ENCODE measurements around the gene ZNF577. TPM values are rescaled to one million over a fixed set of nuclear protein-coding genes. Genes with fewer than 3 reads are reported as not detected.

Gene ZNF577
- total RNA-seq, 4 donors from 2014 or later, result 10.4 to 26.6 (median 12.5) TPM

DNA sequence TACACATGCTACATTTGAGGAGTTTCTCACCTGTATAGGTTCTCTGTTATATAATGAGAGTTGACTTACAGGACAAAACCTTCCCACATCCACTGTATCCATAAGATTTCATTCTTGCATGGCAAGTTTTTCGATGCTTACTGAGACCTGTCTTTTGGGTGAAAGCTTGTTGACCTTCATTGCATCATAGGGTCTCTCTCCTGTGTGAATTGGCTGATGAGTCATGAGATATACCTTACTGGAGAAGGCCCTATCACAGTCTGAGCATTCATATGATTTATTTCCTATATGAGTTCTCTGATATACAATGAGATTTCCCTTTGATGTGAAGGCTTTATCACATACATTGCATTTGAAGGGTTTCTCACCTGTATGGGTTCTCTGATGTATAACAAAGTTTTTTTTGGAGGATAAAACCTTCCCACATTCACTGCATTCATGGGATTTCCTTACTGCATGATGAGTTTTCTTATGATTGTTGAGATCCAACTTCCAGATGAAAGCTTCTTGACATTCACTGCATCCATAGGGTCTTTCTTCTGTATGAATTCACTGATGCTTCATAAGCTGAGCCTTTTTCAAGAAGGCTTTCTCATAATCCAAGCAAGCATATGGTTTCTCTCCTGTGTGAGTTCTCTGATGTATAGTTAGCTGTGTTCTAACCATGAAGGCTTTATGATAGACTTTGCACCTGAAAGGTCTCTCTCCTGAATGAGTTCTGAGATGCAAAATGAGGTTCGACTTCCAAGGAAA lies 25.7 kb downstream of the ZNF577 start:
- TF ChIP-seq, protein P1, sequence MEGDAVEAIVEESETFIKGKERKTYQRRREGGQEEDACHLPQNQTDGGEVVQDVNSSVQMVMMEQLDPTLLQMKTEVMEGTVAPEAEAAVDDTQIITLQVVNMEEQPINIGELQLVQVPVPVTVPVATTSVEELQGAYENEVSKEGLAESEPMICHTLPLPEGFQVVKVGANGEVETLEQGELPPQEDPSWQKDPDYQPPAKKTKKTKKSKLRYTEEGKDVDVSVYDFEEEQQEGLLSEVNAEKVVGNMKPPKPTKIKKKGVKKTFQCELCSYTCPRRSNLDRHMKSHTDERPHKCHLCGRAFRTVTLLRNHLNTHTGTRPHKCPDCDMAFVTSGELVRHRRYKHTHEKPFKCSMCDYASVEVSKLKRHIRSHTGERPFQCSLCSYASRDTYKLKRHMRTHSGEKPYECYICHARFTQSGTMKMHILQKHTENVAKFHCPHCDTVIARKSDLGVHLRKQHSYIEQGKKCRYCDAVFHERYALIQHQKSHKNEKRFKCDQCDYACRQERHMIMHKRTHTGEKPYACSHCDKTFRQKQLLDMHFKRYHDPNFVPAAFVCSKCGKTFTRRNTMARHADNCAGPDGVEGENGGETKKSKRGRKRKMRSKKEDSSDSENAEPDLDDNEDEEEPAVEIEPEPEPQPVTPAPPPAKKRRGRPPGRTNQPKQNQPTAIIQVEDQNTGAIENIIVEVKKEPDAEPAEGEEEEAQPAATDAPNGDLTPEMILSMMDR (IDR thresholded peaks at IDR 0.05), result no peak
- no peak for DNase-seq (ENCODE audit: low spot score)
- no peak for ATAC-seq (ENCODE audit: low FRiP score)

DNA sequence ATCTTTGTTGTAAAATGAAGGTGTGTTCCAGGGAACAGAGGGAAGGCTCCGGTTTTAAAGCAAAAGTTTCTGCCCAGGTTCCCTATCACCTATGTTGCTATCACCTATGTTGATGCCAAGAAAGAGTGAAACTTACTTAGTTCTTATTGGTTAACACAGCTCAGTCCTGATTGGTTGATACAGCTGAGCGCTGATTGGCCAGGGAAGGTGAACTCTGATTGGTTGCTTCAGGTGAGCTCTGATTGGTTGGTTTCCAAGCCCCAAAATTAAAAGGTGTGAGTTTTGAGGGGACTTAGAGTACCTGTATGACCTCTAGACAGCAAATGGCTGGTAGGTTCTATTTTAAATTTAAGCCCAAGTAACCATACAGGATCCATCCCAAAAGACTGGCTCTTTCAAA lies 50.6 kb downstream of the ZNF577 start:
- DNase-seq (ENCODE audit: low spot score) (no peak), ATAC-seq (ENCODE audit: low FRiP score) (no peak)
- TF ChIP-seq, protein P1 (IDR thresholded peaks at IDR 0.05), result no peak

DNA sequence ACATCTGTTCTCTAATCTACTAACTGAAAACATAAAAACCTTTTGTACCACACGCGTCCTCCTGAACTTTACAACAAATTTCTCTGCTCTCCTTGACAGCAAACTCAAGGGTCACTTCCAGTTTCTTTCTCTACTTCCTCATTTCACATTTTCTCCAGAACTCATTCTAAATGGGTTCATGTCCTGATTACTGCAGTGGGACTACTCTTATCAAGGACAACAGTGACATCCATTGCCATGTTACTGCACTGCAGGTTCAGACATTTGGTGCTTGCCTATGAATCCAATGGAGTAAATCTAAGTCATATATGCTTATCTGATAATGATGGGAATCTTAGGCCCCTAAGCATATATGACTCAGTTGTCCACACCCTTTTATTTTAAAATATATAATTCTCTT lies 57.5 kb downstream of the ZNF577 start:
- TF ChIP-seq, protein P1 (IDR thresholded peaks at IDR 0.05), result no peak
- ATAC-seq (ENCODE audit: low FRiP score) (no peak), DNase-seq (ENCODE audit: low spot score) (no peak)

DNA sequence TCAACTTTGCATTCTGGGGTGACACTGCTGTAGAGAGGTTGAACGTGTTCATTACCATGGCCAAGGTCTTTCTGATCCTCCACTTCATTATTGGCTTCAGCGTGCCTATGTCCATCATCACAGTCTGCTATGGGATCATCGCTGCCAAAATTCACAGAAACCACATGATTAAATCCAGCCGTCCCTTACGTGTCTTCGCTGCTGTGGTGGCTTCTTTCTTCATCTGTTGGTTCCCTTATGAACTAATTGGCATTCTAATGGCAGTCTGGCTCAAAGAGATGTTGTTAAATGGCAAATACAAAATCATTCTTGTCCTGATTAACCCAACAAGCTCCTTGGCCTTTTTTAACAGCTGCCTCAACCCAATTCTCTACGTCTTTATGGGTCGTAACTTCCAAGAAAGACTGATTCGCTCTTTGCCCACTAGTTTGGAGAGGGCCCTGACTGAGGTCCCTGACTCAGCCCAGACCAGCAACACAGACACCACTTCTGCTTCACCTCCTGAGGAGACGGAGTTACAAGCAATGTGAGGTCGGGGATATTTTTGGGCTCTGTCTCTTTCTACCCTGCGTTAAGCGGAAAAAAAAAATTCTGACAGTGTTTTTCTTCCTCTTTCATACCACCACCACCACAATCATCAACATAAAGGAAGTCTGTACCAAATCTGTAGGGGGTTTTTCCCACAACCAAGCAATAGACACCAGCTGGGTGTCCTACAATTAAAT lies 63.3 kb downstream of the ZNF577 start:
- TF ChIP-seq, protein P1 (IDR thresholded peaks at IDR 0.05), result no peak

DNA sequence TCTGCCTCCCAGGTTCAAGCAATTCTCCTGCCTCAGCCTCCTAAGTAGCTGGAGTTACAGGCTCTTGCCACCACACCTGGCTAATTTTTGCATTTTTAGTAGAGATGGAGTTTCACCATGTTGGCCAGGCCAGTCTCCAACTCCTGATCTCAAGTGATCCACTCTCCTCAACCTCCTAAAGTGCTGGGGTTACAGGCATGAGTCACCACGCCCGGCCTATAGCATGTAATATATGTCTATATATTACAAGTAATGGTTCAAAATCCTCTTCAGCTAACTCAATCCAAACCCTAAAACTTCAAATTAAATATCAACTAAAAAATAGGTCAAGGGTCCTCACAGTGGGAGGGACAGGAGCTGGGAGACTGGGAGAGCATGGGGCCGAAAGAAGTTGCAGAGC lies 64.8 kb downstream of the ZNF577 start:
- ATAC-seq (ENCODE audit: low FRiP score) (no peak), DNase-seq (ENCODE audit: low spot score) (no peak)
- TF ChIP-seq, protein P1 (IDR thresholded peaks at IDR 0.05), result no peak

More for the DNA sequence above, 63.3 kb downstream of the ZNF577 start:
- ATAC-seq (ENCODE audit: low FRiP score) (no peak), DNase-seq (ENCODE audit: low spot score) (no peak)

DNA sequence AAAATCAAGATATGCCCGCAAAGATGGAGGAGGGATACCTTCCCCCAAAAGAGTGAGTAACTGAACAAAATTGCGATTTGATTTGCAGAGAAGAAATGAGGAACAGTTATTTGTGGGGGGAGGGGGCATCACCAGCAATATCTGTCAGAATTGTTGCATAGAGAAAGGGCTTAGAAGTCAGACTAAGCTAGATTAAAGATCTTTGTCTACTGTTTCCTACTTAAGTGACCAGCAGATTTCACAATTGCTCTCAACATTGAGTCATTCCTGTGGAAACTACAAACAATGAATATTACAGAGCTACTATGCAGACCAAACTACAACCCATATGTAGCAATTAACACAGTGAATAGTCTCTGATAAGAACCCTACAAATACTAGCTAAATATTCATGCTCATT lies 65.4 kb downstream of the ZNF577 start:
- TF ChIP-seq, protein P1 (IDR thresholded peaks at IDR 0.05), result no peak
- ATAC-seq (ENCODE audit: low FRiP score) (no peak), DNase-seq (ENCODE audit: low spot score) (no peak)
